Activated CD8-positive, alpha-beta T cell treated with anti-CD3 and anti-CD28 coated beads for 36 hours (primary cell): Measurements from ENCODE around the gene CDKN1B. TPM values are rescaled to one million over a fixed set of nuclear protein-coding genes. Genes with fewer than 3 reads are reported as not detected.
A peak's percentile ranks its signal among the peaks of the same experiment; 100 is the strongest.

ENCODE experiments used
- ATAC-seq: fragments of 200-7000 bp; cut with Tn5 transposase; one replicate; pipeline ENCODE4 v1.10.0; 2021; ENCODE audit warnings: mild to moderate bottlenecking, moderate library complexity
- CTCF ChIA-PET: fragments of 350-600 bp; sonication (Branson Sonifier 250); formaldehyde crosslinking; loops from one replicate; lab custom pipeline; 2021; ENCODE audit warnings: antibody characterized with exemption; lab: Charles Lee
- POLR2A ChIA-PET: fragments of 350-600 bp; sonication (Branson Sonifier 250); formaldehyde crosslinking; loops from one replicate; lab custom pipeline; 2021; ENCODE audit warnings: antibody characterized with exemption; lab: Charles Lee
- DNase-seq: peaks from one replicate; pipeline ENCODE4 v3.0.0-alpha.2; 2020
- H3K27ac Mint-ChIP-seq: one replicate; pipeline ENCODE4 v1.8.0; 2021; ENCODE audit warnings: mild to moderate bottlenecking, mixed read lengths
- H3K27me3 Mint-ChIP-seq: one replicate; pipeline ENCODE4 v1.8.0; 2021; ENCODE audit warnings: mixed read lengths
- H3K36me3 Mint-ChIP-seq: one replicate; pipeline ENCODE4 v1.8.0; 2021; ENCODE audit warnings: low read depth, mixed read lengths
- H3K4me1 Mint-ChIP-seq: one replicate; pipeline ENCODE4 v1.8.0; 2021; ENCODE audit warnings: low read depth, mixed read lengths
- H3K4me3 Mint-ChIP-seq: one replicate; pipeline ENCODE4 v1.8.0; 2021; ENCODE audit warnings: mild to moderate bottlenecking, moderate library complexity, mixed read lengths
- H3K9me3 Mint-ChIP-seq: one replicate; pipeline ENCODE4 v1.8.0; 2021; ENCODE audit warnings: mixed read lengths
- CTCF ChIP-seq: fragments of 200-600 bp; IDR thresholded peaks from one replicate; pipeline ENCODE4 v1.8.0; 2022; ENCODE audit warnings: antibody characterized with exemption, mild to moderate bottlenecking
- intact Hi-C: fragments of 100-400 bp; cut with micrococcal nuclease; formaldehyde crosslinking; loops from one replicate; pipeline ENCODE4 v1.10.0; 2022
- total RNA-seq, 2 experiments: library from RNA; stranded (reverse); gene quantifications; one replicate each; pipeline ENCODE4 v1.2.3, GENCODE V29; 2021

The CDKN1B gene
- total RNA-seq = 10 to 100 TPM; 39.9 to 40.8 TPM

GRCh38 chr12:12716793-12717585, at the start of gene CDKN1B:
Gene CDKN1B, plus strand, starts transcription at chr12:12717368. Its CDS starts 472 bp downstream, at chr12:12717840.
- TF ChIP-seq CTCF = no peak
- Mint-ChIP-seq H3K27me3 (no peaks in the 10 kb centered on the region), H3K4me1 (peaks cover 44% of the 10 kb centered on the region), H3K4me3 (peak within 1 kb of the TSS; percentile 86), H3K36me3 (peaks cover 44% of the 10 kb centered on the region), H3K27ac (peak within 1 kb of the TSS; percentile 98), H3K9me3 (no peaks in the 10 kb centered on the region)
- ChIA-PET CTCF (interaction anchor here (0.7 to 4.4 kb wide), 8 partner anchors 9 to 154 kb away, joined by 3 to 35 read pairs (median 4); no protein-coding TSS in a partner anchor), POLR2A (interaction anchor here (1.4 to 9.8 kb wide), 6 partner anchors 8 to 360 kb away, joined by 4 to 151 read pairs (median 22); partner anchors contain the start of genes BORCS5, DUSP16 and GPR19)
- intact Hi-C loops = loop anchor here (1.0 to 2.0 kb wide), 2 partner anchors 8 to 20 kb away; partner anchors contain the start of gene GPR19
- peak; percentile 91 for DNase-seq
- ATAC-seq = peak; percentile 72

- intact Hi-C loops = no loop called here
- H3K27ac Mint-ChIP-seq = no peak overlapping the region
- no peaks in the 10 kb centered on the region for H3K36me3 Mint-ChIP-seq
These were observed 49.2 kb upstream of the CDKN1B start for GRCh38 chr12:12668005-12668404.

GRCh38 chr12:12669020-12669419, 48.1 kb upstream of the CDKN1B start:
- Mint-ChIP-seq H3K4me3 (no peak overlapping the region), H3K27me3 (no peaks in the 10 kb centered on the region), H3K4me1 (peaks cover 10% of the 10 kb centered on the region), H3K36me3 (no peaks in the 10 kb centered on the region), H3K27ac (no peak overlapping the region), H3K9me3 (no peaks in the 10 kb centered on the region)
- ChIA-PET POLR2A (no interaction called here), CTCF (interaction anchor here (6.0 kb wide), 1 partner anchor 14 kb away, joined by 24 read pairs; no protein-coding TSS in a partner anchor)
- TF ChIP-seq CTCF = no peak
- intact Hi-C loops = no loop called here
- no peak for DNase-seq
- no peak for ATAC-seq

More at GRCh38 chr12:12668005-12668404, 49.2 kb upstream of the CDKN1B start:
- H3K4me1 Mint-ChIP-seq = peaks cover 3% of the 10 kb centered on the region
- POLR2A ChIA-PET = no interaction called here
- DNase-seq (no peak), ATAC-seq (no peak)
- CTCF ChIA-PET = interaction anchor here (2.1 to 6.0 kb wide), 2 partner anchors 13 to 283 kb away, joined by 4 to 24 read pairs; no protein-coding TSS in a partner anchor
- H3K9me3 Mint-ChIP-seq = no peaks in the 10 kb centered on the region
- H3K4me3 Mint-ChIP-seq = no peak overlapping the region
- no peak for TF ChIP-seq CTCF
- no peaks in the 10 kb centered on the region for H3K27me3 Mint-ChIP-seq

GRCh38 chr12:12671850-12672660, 45.1 kb upstream of the CDKN1B start:
- no peaks in the 10 kb centered on the region for H3K27me3 Mint-ChIP-seq
- ATAC-seq (no peak), DNase-seq (no peak)
- ChIA-PET POLR2A (interaction anchor here (0.6 kb wide), 1 partner anchor 321 kb away, joined by 3 read pairs; no protein-coding TSS in a partner anchor), CTCF (interaction anchor here (0.6 to 6.0 kb wide), 7 partner anchors 9 to 250 kb away, joined by 3 to 24 read pairs (median 5); no protein-coding TSS in a partner anchor)
- peaks cover 10% of the 10 kb centered on the region for H3K4me1 Mint-ChIP-seq
- no peak for TF ChIP-seq CTCF
- no peak overlapping the region for H3K27ac Mint-ChIP-seq
- intact Hi-C loops = no loop called here
- H3K9me3 Mint-ChIP-seq = no peaks in the 10 kb centered on the region
- H3K4me3 Mint-ChIP-seq = no peak overlapping the region
- no peaks in the 10 kb centered on the region for H3K36me3 Mint-ChIP-seq
